Kidney (tissue), 22 donors: ENCODE measurements around the gene RAB11B. TPM values are rescaled to one million over a fixed set of nuclear protein-coding genes. Genes with fewer than 3 reads are reported as not detected.
"Not testable (repeated sequence)": the region's sequence is repeated elsewhere in the genome, so short reads cannot be mapped to it uniquely, and the experiment has no call there.

ENCODE experiments used
- DNase-seq, 5 donors: peaks; one replicate each; pipeline ENCODE4 v3.0.0-alpha.2; 2013 to 2020
- FAIRE-seq: peaks from 2 replicates; lab custom pipeline; 2012; peaks lifted over from hg19 to GRCh38; lab: Jason Lieb, UNC
- H3K27ac ChIP-seq, 2 donors: one replicate each; pipeline ENCODE4 v1.7.0; 2013; ENCODE audit warnings: low read depth in 2 of 2, low read length in 2 of 2, inconsistent platforms in 1 of 2
- H3K27me3 ChIP-seq: one replicate; pipeline ENCODE4 v1.7.1; 2013; ENCODE audit warnings: low read length, inconsistent platforms; ENCODE audit not compliant: control insufficient read depth, insufficient read depth
- H3K36me3 ChIP-seq, 3 donors: one replicate each; pipeline versions ENCODE4 v1.7.0 to v1.7.1; 2013; ENCODE audit warnings: low read length in 3 of 3, control low read depth in 1 of 3, inconsistent platforms in 1 of 3; ENCODE audit not compliant: insufficient read depth in 3 of 3, control insufficient read depth in 2 of 3
- H3K4me1 ChIP-seq, 3 donors: one replicate each; pipeline versions ENCODE4 v1.7.0 to v1.7.1; 2013; ENCODE audit warnings: low read length in 3 of 3, inconsistent platforms in 1 of 3, low read depth in 1 of 3; ENCODE audit not compliant: control insufficient read depth in 2 of 3, insufficient read depth in 2 of 3
- H3K4me3 ChIP-seq, 3 donors: one replicate each; pipeline versions ENCODE4 v1.7.0 to v1.8.1; 2013; ENCODE audit warnings: low read length in 3 of 3, control low read depth in 1 of 3, inconsistent platforms in 1 of 3
- H3K9ac ChIP-seq, 3 donors: one replicate each; pipeline versions ENCODE4 v1.7.0 to v1.7.1; 2013; ENCODE audit warnings: low read length in 3 of 3, control low read depth in 1 of 3, inconsistent platforms in 1 of 3
- H3K9me3 ChIP-seq, 3 donors: one replicate each; pipeline versions ENCODE4 v1.7.0 to v1.7.1; 2013; ENCODE audit warnings: low read length in 3 of 3, control low read depth in 1 of 3, inconsistent platforms in 1 of 3; ENCODE audit not compliant: control insufficient read depth in 2 of 3, insufficient read depth in 1 of 3
- CTCF ChIP-seq: IDR thresholded peaks from 3 replicates; pipeline ENCODE4 v1.5.1; 2012; ENCODE audit warnings: mild to moderate bottlenecking, moderate library complexity, borderline replicate concordance; ENCODE audit not compliant: insufficient read depth; ENCODE audit errors: extremely low read depth
- intact Hi-C: fragments of 100-400 bp; cut with DNase I; formaldehyde crosslinking; loops from one replicate; pipeline ENCODE4 v1.11.1; 2022
- long read RNA-seq, 10 donors: library from polyadenylated mRNA in 1 of 10; unstranded in 1 of 10; transcript quantifications; one replicate each; pipeline ENCODE4 v2.0.0 and lab custom pipeline, GENCODE V29; 2021 to 2026
- polyA plus RNA-seq: library from polyadenylated mRNA; stranded (reverse); fragments of 350-450 nt; fragmentation: Illumina TruSeq; extraction: RNeasy Lipid Tissue Mini Kit (QIAGEN cat#74804); gene quantifications from one replicate; pipeline ENCODE4 v1.2.3, GENCODE V29; 2014; ENCODE audit warnings: low read depth, low replicate concordance; ENCODE audit not compliant: insufficient read depth
- total RNA-seq: library from RNA; stranded (reverse); fragmentation: NEBNext Ultra II Directional; extraction: Animal tissue kit (Norgen Biotek cat#: 25700); gene quantifications from one replicate; pipeline ENCODE4 v1.2.1, GENCODE V29; 2021
- donor health status: control.
- donor health status: control.
- donor health status: control.
- donor health status: control.
- donor health status: control.
- donor health status: DM: yes; HTN: yes; CAD: no.
- donor health status: Normal renal cell carcinoma (clear cell type).

The RAB11B gene
- total RNA-seq (146 TPM), polyA plus RNA-seq (148 TPM)
- long read RNA-seq, donor 1, transcript RAB11B-202 (4 exons, 894 nt), result minor isoform, 5 of 117 reads
- long read RNA-seq, donor 1, transcript RAB11B-201 (5 exons, 1,751 nt), result major isoform, 90 of 117 reads
- long read RNA-seq, donor 1, partial matches to known transcripts, result 22 of 117 reads
- long read RNA-seq, donor 1, other reads (novel, unspliced or antisense), result 0 of 117 reads
- long read RNA-seq, donor 2, transcript RAB11B-202 (4 exons, 894 nt), result minor isoform, 9 of 91 reads
- long read RNA-seq, donor 2, transcript RAB11B-201 (5 exons, 1,751 nt), result major isoform, 80 of 91 reads
- long read RNA-seq, donor 2, partial matches to known transcripts, result 0 of 91 reads
- long read RNA-seq, donor 2, other reads (novel, unspliced or antisense), result 0 of 91 reads
- long read RNA-seq, donor 3, transcript RAB11B-202 (4 exons, 894 nt), result minor isoform, 6 of 131 reads
- long read RNA-seq, donor 3, transcript RAB11B-201 (5 exons, 1,751 nt), result major isoform, 110 of 131 reads
- long read RNA-seq, donor 3, partial matches to known transcripts, result 5 of 131 reads
- long read RNA-seq, donor 3, other reads (novel, unspliced or antisense), result 6 of 131 reads
- long read RNA-seq, donor 4, transcript RAB11B-202 (4 exons, 894 nt), result minor isoform, 11 of 128 reads
- long read RNA-seq, donor 4, transcript RAB11B-201 (5 exons, 1,751 nt), result major isoform, 98 of 128 reads
- long read RNA-seq, donor 4, partial matches to known transcripts, result 11 of 128 reads
- long read RNA-seq, donor 4, other reads (novel, unspliced or antisense), result 5 of 128 reads
- long read RNA-seq, donor 5, transcript RAB11B-201 (5 exons, 1,751 nt), result major isoform, 6 of 6 reads
- long read RNA-seq, donor 5, partial matches to known transcripts, result 0 of 6 reads
- long read RNA-seq, donor 5, other reads (novel, unspliced or antisense), result 0 of 6 reads
- long read RNA-seq, donor 6, transcript RAB11B-201 (5 exons, 1,751 nt), result major isoform, 62 of 70 reads
- long read RNA-seq, donor 6, partial matches to known transcripts, result 0 of 70 reads
- long read RNA-seq, donor 6, other reads (novel, unspliced or antisense), result 5 of 70 reads
- long read RNA-seq, donor 7, transcript RAB11B-202 (4 exons, 894 nt), result minor isoform, 10 of 157 reads
- long read RNA-seq, donor 7, transcript RAB11B-201 (5 exons, 1,751 nt), result major isoform, 120 of 157 reads
- long read RNA-seq, donor 7, partial matches to known transcripts, result 4 of 157 reads
- long read RNA-seq, donor 7, other reads (novel, unspliced or antisense), result 23 of 157 reads
- long read RNA-seq, donor 8, transcript RAB11B-201 (5 exons, 1,751 nt), result major isoform, 93 of 121 reads
- long read RNA-seq, donor 8, partial matches to known transcripts, result 24 of 121 reads
- long read RNA-seq, donor 8, other reads (novel, unspliced or antisense), result 0 of 121 reads
- long read RNA-seq, donor 9, transcript RAB11B-201 (5 exons, 1,751 nt), result major isoform, 52 of 67 reads
- long read RNA-seq, donor 9, partial matches to known transcripts, result 13 of 67 reads
- long read RNA-seq, donor 9, other reads (novel, unspliced or antisense), result 0 of 67 reads
- long read RNA-seq, donor 10, transcript RAB11B-201 (5 exons, 1,751 nt), result major isoform, 65 of 82 reads
- long read RNA-seq, donor 10, transcript RAB11B-202 (4 exons, 894 nt), result minor isoform, 7 of 82 reads
- long read RNA-seq, donor 10, partial matches to known transcripts, result 5 of 82 reads
- long read RNA-seq, donor 10, other reads (novel, unspliced or antisense), result 5 of 82 reads

- H3K4me1 ChIP-seq, result peaks cover 0 to 34% (median 14%) of the 10 kb centered on the region in 3 donors
Observed at GRCh38 chr19:8389891-8390616, at the start of gene RAB11B. RAB11B (plus strand) TSS chr19:8390360; CDS start chr19:8390417, 57 bp downstream.

GRCh38 chr19:8341504-8341903, 48.7 kb upstream of the RAB11B start:
- H3K27ac ChIP-seq, result peak overlapping the region; percentile 76 to 89
- H3K27me3 ChIP-seq, H3K4me1 ChIP-seq, FAIRE-seq, DNase-seq, H3K36me3 ChIP-seq, H3K9me3 ChIP-seq, intact Hi-C loops, H3K4me3 ChIP-seq: not testable (repeated sequence)
- peak overlapping the region in 1 of 3 donors; percentile 51 for H3K9ac ChIP-seq

More at GRCh38 chr19:8389891-8390616, at the start of gene RAB11B:
- peak within 1 kb of the TSS; percentile 85 to 88 (median 87) for H3K4me3 ChIP-seq
- peak; percentile 100 for DNase-seq
- H3K36me3 ChIP-seq, result no peaks in the 10 kb centered on the region
- intact Hi-C loops, result no loop called here
- peak within 1 kb of the TSS; percentile 99 to 100 for H3K27ac ChIP-seq
- peak within 1 kb of the TSS; percentile 84 to 98 (median 92) for H3K9ac ChIP-seq
- TF ChIP-seq CTCF, result no peak
- FAIRE-seq, result peak; percentile 98
- no peaks in the 10 kb centered on the region for H3K9me3 ChIP-seq
- no peaks in the 10 kb centered on the region for H3K27me3 ChIP-seq

DNA sequence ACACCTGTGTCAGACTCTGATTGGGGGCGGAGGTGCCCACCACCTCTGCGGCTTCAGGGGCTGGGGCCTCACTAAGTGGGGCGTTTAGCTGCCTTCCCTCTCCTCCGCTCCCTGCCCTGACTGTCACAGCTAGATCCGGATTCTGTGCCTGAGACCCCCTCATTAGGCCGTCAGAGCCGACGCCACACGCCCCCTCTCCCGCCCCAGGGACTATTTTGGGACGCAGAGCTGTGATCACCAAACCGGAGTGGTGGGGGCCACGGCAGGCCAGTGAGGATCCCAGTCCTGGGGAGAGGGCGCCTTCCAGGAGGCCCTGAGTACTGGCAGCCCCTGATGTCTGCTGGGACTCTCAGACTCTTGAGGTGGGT, 47.9 kb upstream of the RAB11B start:
- FAIRE-seq, result no peak
- intact Hi-C loops, result no loop called here
- no peak for DNase-seq
- H3K9me3 ChIP-seq, result no peaks in the 10 kb centered on the region
- TF ChIP-seq CTCF, result no peak
- H3K36me3 ChIP-seq, result no peaks in the 10 kb centered on the region
- peaks cover 0 to 2% (median 0%) of the 10 kb centered on the region in 3 donors for H3K4me1 ChIP-seq
- H3K27me3 ChIP-seq, result peaks cover 3% of the 10 kb centered on the region
- H3K27ac ChIP-seq, result peak overlapping the region; percentile 76 to 89
- H3K9ac ChIP-seq, result peak overlapping the region in 1 of 3 donors; percentile 51
- peak overlapping the region in 2 of 3 donors; percentile 29 to 46 for H3K4me3 ChIP-seq
